Measurements from ENCODE around the gene DMD. TPM values are rescaled to one million over a fixed set of nuclear protein-coding genes. Genes with fewer than 3 reads are reported as not detected.

Gene DMD
- total and polyA plus RNA-seq, 3 experiments from 2014 or later, result 0.03 to 0.48 (median 0.40) TPM

GRCh38 chrX:31367816-31368215, 1843.5 kb downstream of the DMD start:
- ChIA-PET CTCF (no interaction called here), POLR2A (no interaction called here)
- H3K4me3 ChIP-seq (ENCODE audit: low read length), result no peak overlapping the region
- H3K4me1 ChIP-seq (ENCODE audit: insufficient read depth, low read length), result no peaks in the 10 kb centered on the region
- H3K9me3 ChIP-seq (ENCODE audit: low read length), result no peaks in the 10 kb centered on the region
- H3K36me3 Mint-ChIP-seq, result peaks cover 0 to 5% (median 2%) of the 10 kb centered on the region in 3 donors
- H3K9me3 Mint-ChIP-seq, result peaks cover 0 to 10% (median 3%) of the 10 kb centered on the region in 5 donors
- H3K4me1 Mint-ChIP-seq, result no peaks in the 10 kb centered on the region
- no peak overlapping the region for H3K4me3 Mint-ChIP-seq
- H3K27ac Mint-ChIP-seq, result no peak overlapping the region
- no peak for DNase-seq
- no peaks in the 10 kb centered on the region for H3K36me3 ChIP-seq (ENCODE audit: insufficient read depth, low read length)
- H3K27me3 ChIP-seq (ENCODE audit: insufficient read depth, low read length, poor library complexity, severe bottlenecking), result no peaks in the 10 kb centered on the region
- no peak overlapping the region for H3K27ac ChIP-seq (ENCODE audit: low read depth, low read length)
- H3K27me3 Mint-ChIP-seq, result peaks cover 0 to 3% of the 10 kb centered on the region in 2 donors

GRCh38 chrX:31366041-31366440, 1845.3 kb downstream of the DMD start:
- POLR2A ChIA-PET, result no interaction called here

GRCh38 chrX:31356275-31357212, 1854.8 kb downstream of the DMD start:
- DNase-seq, result no peak
- Mint-ChIP-seq H3K27me3 (peaks cover 0 to 4% of the 10 kb centered on the region in 2 donors), H3K4me1 (no peaks in the 10 kb centered on the region), H3K4me3 (no peak overlapping the region), H3K36me3 (no peaks in the 10 kb centered on the region), H3K27ac (no peak overlapping the region), H3K9me3 (peaks cover 0 to 5% (median 0%) of the 10 kb centered on the region in 5 donors)
- Histone ChIP-seq H3K4me1 (ENCODE audit: insufficient read depth, low read length) (no peaks in the 10 kb centered on the region), H3K4me3 (ENCODE audit: low read length) (no peak overlapping the region), H3K27me3 (ENCODE audit: insufficient read depth, low read length, poor library complexity, severe bottlenecking) (no peaks in the 10 kb centered on the region), H3K36me3 (ENCODE audit: insufficient read depth, low read length) (no peaks in the 10 kb centered on the region), H3K9me3 (ENCODE audit: low read length) (no peaks in the 10 kb centered on the region), H3K27ac (ENCODE audit: low read depth, low read length) (no peak overlapping the region)
- POLR2A ChIA-PET, result no interaction called here
- CTCF ChIA-PET, result no interaction called here

More at GRCh38 chrX:31366041-31366440, 1845.3 kb downstream of the DMD start:
- Mint-ChIP-seq H3K27me3 (peaks cover 0 to 3% of the 10 kb centered on the region in 2 donors), H3K36me3 (peaks cover 0 to 5% (median 2%) of the 10 kb centered on the region in 3 donors), H3K4me3 (no peak overlapping the region), H3K4me1 (no peaks in the 10 kb centered on the region), H3K9me3 (peaks cover 0 to 12% (median 3%) of the 10 kb centered on the region in 5 donors), H3K27ac (no peak overlapping the region)
- H3K4me3 ChIP-seq (ENCODE audit: low read length), result no peak overlapping the region
- H3K36me3 ChIP-seq (ENCODE audit: insufficient read depth, low read length), result no peaks in the 10 kb centered on the region
- no peak overlapping the region for H3K27ac ChIP-seq (ENCODE audit: low read depth, low read length)
- H3K27me3 ChIP-seq (ENCODE audit: insufficient read depth, low read length, poor library complexity, severe bottlenecking), result no peaks in the 10 kb centered on the region
- CTCF ChIA-PET, result no interaction called here
- DNase-seq, result no peak
- no peaks in the 10 kb centered on the region for H3K9me3 ChIP-seq (ENCODE audit: low read length)
- no peaks in the 10 kb centered on the region for H3K4me1 ChIP-seq (ENCODE audit: insufficient read depth, low read length)

- Histone ChIP-seq H3K9me3 (ENCODE audit: low read length) (no peaks in the 10 kb centered on the region), H3K4me3 (ENCODE audit: low read length) (no peak overlapping the region), H3K4me1 (ENCODE audit: insufficient read depth, low read length) (no peaks in the 10 kb centered on the region), H3K36me3 (ENCODE audit: insufficient read depth, low read length) (no peaks in the 10 kb centered on the region), H3K27ac (ENCODE audit: low read depth, low read length) (no peak overlapping the region), H3K27me3 (ENCODE audit: insufficient read depth, low read length, poor library complexity, severe bottlenecking) (no peaks in the 10 kb centered on the region)
- no peak for DNase-seq
- H3K36me3 Mint-ChIP-seq, result no peaks in the 10 kb centered on the region
- CTCF ChIA-PET, result no interaction called here
- H3K9me3 Mint-ChIP-seq, result no peaks in the 10 kb centered on the region
- peaks cover 0 to under 1% of the 10 kb centered on the region in 2 donors for H3K27me3 Mint-ChIP-seq
- H3K4me1 Mint-ChIP-seq, result no peaks in the 10 kb centered on the region
- no peak overlapping the region for H3K27ac Mint-ChIP-seq
- POLR2A ChIA-PET, result no interaction called here
- no peak overlapping the region for H3K4me3 Mint-ChIP-seq
These were observed 1856.0 kb downstream of the DMD start for GRCh38 chrX:31355206-31355955.

GRCh38 chrX:31353095-31353494, 1858.3 kb downstream of the DMD start:
- no peaks in the 10 kb centered on the region for H3K4me1 ChIP-seq (ENCODE audit: insufficient read depth, low read length)
- no peak for DNase-seq
- Mint-ChIP-seq H3K9me3 (no peaks in the 10 kb centered on the region), H3K4me3 (no peak overlapping the region), H3K27me3 (peaks cover 0 to 2% of the 10 kb centered on the region in 2 donors), H3K4me1 (no peaks in the 10 kb centered on the region), H3K36me3 (no peaks in the 10 kb centered on the region), H3K27ac (no peak overlapping the region)
- H3K27ac ChIP-seq (ENCODE audit: low read depth, low read length), result no peak overlapping the region
- POLR2A ChIA-PET, result no interaction called here
- H3K27me3 ChIP-seq (ENCODE audit: insufficient read depth, low read length, poor library complexity, severe bottlenecking), result no peaks in the 10 kb centered on the region
- CTCF ChIA-PET, result no interaction called here
- no peak overlapping the region for H3K4me3 ChIP-seq (ENCODE audit: low read length)
- no peaks in the 10 kb centered on the region for H3K9me3 ChIP-seq (ENCODE audit: low read length)
- no peaks in the 10 kb centered on the region for H3K36me3 ChIP-seq (ENCODE audit: insufficient read depth, low read length)

- no peak for DNase-seq
- no peaks in the 10 kb centered on the region for H3K9me3 Mint-ChIP-seq
- no peaks in the 10 kb centered on the region for H3K27me3 ChIP-seq (ENCODE audit: insufficient read depth, low read length, poor library complexity, severe bottlenecking)
- H3K9me3 ChIP-seq (ENCODE audit: low read length), result no peaks in the 10 kb centered on the region
- no peaks in the 10 kb centered on the region for H3K36me3 Mint-ChIP-seq
- ChIA-PET CTCF (no interaction called here), POLR2A (no interaction called here)
- no peak overlapping the region for H3K4me3 ChIP-seq (ENCODE audit: low read length)
- H3K27ac Mint-ChIP-seq, result no peak overlapping the region
- H3K36me3 ChIP-seq (ENCODE audit: insufficient read depth, low read length), result no peaks in the 10 kb centered on the region
- no peaks in the 10 kb centered on the region for H3K4me1 Mint-ChIP-seq
- H3K27ac ChIP-seq (ENCODE audit: low read depth, low read length), result no peak overlapping the region
- peaks cover 0 to 2% of the 10 kb centered on the region in 2 donors for H3K27me3 Mint-ChIP-seq
- H3K4me1 ChIP-seq (ENCODE audit: insufficient read depth, low read length), result no peaks in the 10 kb centered on the region
- H3K4me3 Mint-ChIP-seq, result no peak overlapping the region
These were observed 1860.6 kb downstream of the DMD start for GRCh38 chrX:31350808-31351074.

GRCh38 chrX:31349515-31349914, 1861.8 kb downstream of the DMD start:
- H3K36me3 Mint-ChIP-seq, result no peaks in the 10 kb centered on the region
- no peaks in the 10 kb centered on the region for H3K4me1 Mint-ChIP-seq
- DNase-seq, result no peak
- Histone ChIP-seq H3K4me1 (ENCODE audit: insufficient read depth, low read length) (no peaks in the 10 kb centered on the region), H3K27ac (ENCODE audit: low read depth, low read length) (no peak overlapping the region), H3K9me3 (ENCODE audit: low read length) (no peaks in the 10 kb centered on the region), H3K4me3 (ENCODE audit: low read length) (no peak overlapping the region), H3K36me3 (ENCODE audit: insufficient read depth, low read length) (no peaks in the 10 kb centered on the region), H3K27me3 (ENCODE audit: insufficient read depth, low read length, poor library complexity, severe bottlenecking) (no peaks in the 10 kb centered on the region)
- CTCF ChIA-PET, result no interaction called here
- POLR2A ChIA-PET, result no interaction called here
- no peak overlapping the region for H3K27ac Mint-ChIP-seq
- H3K27me3 Mint-ChIP-seq, result peaks cover 0 to 6% of the 10 kb centered on the region in 2 donors
- no peaks in the 10 kb centered on the region for H3K9me3 Mint-ChIP-seq
- H3K4me3 Mint-ChIP-seq, result no peak overlapping the region

- DNase-seq, result no peak
- POLR2A ChIA-PET, result no interaction called here
These were observed 1870.8 kb downstream of the DMD start for GRCh38 chrX:31340587-31340986.

More at GRCh38 chrX:31340587-31340986, 1870.8 kb downstream of the DMD start:
- no peaks in the 10 kb centered on the region for H3K27me3 ChIP-seq (ENCODE audit: insufficient read depth, low read length, poor library complexity, severe bottlenecking)
- Mint-ChIP-seq H3K27ac (no peak overlapping the region), H3K36me3 (no peaks in the 10 kb centered on the region), H3K4me3 (no peak overlapping the region), H3K27me3 (peaks cover 0 to 6% of the 10 kb centered on the region in 2 donors), H3K4me1 (no peaks in the 10 kb centered on the region), H3K9me3 (peaks cover 0 to 2% (median 0%) of the 10 kb centered on the region in 5 donors)
- CTCF ChIA-PET, result no interaction called here
- no peaks in the 10 kb centered on the region for H3K9me3 ChIP-seq (ENCODE audit: low read length)
- H3K4me3 ChIP-seq (ENCODE audit: low read length), result no peak overlapping the region
- no peaks in the 10 kb centered on the region for H3K36me3 ChIP-seq (ENCODE audit: insufficient read depth, low read length)
- no peaks in the 10 kb centered on the region for H3K4me1 ChIP-seq (ENCODE audit: insufficient read depth, low read length)
- no peak overlapping the region for H3K27ac ChIP-seq (ENCODE audit: low read depth, low read length)

All from CD8-positive, alpha-beta memory T cell (primary cell).